ENCODE data around the gene HAND2. TPM values are rescaled to one million over a fixed set of nuclear protein-coding genes. Genes with fewer than 3 reads are reported as not detected.

Gene HAND2
- total RNA-seq, 2 donors from 2014 or later: 7.3 to 11.4 TPM

DNA sequence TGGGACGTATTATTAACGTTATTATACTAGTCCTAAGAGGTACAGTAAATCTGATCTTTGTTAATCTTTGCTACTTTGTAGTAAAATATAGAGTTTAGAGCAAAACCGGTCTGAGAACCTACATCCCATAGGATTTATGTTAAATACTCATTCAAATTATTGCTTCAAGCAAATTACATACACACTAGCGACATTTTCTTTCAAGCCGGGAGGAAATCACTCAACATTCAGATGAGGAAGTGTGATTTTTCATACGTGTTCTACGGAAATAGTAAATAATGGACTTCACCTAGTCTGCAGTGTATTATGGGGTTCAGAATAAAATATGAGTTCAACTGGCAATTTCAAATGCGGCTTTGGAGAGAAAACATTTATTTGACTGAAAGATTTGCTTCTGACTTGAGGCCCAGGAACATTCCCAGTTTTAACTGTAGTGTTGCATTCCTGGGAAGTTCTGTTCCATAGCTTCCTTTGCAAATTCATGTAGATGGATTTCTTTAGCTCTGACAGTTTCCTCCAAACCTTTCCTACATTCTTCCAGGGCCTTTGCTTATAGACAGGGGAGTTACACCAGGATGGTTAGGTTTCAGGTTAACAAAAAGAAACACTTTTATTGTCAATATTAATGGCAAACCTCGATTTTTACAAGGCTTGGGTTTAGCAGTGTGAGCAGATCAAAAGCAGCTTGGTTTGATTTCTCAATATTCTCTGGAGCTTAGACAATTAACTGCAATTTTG, 5.3 kb upstream of the HAND2 start:
- intact Hi-C loops (cut with DNase I): no loop called here
- peaks cover 0 to 14% of the 10 kb centered on the region in 2 donors for H3K27me3 ChIP-seq

DNA sequence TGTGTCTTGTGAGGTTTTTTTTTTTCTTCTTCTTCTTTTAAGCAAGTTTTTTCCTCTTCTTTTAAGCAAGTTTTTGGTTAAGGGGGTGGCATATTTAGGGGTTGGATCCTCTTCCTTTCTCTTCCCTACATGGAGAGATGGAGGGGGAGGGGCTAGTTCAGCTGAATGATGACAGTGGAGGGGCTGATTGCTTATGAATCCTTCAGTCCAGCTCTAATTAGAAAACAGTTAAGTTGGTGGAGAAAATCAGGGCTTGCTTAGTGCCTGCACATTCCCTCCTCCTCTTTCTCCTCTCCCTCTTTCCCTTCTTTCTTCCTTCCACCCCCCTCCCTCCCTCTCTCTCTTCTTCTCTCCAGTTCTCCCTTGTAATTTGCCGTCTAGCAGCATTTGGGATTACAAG, 4.4 kb upstream of the HAND2 start:
- intact Hi-C loops (cut with DNase I): no loop called here
- peak in 1 of 3 donors; percentile 13 for TF ChIP-seq POLR2A (IDR thresholded peaks at IDR 0.05)
- TF ChIP-seq, protein P1, sequence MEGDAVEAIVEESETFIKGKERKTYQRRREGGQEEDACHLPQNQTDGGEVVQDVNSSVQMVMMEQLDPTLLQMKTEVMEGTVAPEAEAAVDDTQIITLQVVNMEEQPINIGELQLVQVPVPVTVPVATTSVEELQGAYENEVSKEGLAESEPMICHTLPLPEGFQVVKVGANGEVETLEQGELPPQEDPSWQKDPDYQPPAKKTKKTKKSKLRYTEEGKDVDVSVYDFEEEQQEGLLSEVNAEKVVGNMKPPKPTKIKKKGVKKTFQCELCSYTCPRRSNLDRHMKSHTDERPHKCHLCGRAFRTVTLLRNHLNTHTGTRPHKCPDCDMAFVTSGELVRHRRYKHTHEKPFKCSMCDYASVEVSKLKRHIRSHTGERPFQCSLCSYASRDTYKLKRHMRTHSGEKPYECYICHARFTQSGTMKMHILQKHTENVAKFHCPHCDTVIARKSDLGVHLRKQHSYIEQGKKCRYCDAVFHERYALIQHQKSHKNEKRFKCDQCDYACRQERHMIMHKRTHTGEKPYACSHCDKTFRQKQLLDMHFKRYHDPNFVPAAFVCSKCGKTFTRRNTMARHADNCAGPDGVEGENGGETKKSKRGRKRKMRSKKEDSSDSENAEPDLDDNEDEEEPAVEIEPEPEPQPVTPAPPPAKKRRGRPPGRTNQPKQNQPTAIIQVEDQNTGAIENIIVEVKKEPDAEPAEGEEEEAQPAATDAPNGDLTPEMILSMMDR (IDR thresholded peaks at IDR 0.05): no peak
- ATAC-seq: no peak

More for the DNA sequence above, 5.3 kb upstream of the HAND2 start:
- ATAC-seq (no peak), DNase-seq (no peak)
- Histone ChIP-seq H3K4me3 (no peak overlapping the region), H3K9me3 (peaks cover 0 to 5% (median 0%) of the 10 kb centered on the region in 3 donors), H3K36me3 (replicated peaks in 1 of 2; ENCODE audit: insufficient read depth in 1 of 2, low read depth in 2 of 2) (no peaks in the 10 kb centered on the region), H3K4me1 (peaks cover 19% of the 10 kb centered on the region), H3K27ac (no peak overlapping the region)
- 55 to 60% methylated on average over 9 of the region's 9 CpGs for WGBS, 2 donors
- TF ChIP-seq, protein P1 (IDR thresholded peaks at IDR 0.05): no peak
- no peak for TF ChIP-seq POLR2A (IDR thresholded peaks at IDR 0.05)

DNA sequence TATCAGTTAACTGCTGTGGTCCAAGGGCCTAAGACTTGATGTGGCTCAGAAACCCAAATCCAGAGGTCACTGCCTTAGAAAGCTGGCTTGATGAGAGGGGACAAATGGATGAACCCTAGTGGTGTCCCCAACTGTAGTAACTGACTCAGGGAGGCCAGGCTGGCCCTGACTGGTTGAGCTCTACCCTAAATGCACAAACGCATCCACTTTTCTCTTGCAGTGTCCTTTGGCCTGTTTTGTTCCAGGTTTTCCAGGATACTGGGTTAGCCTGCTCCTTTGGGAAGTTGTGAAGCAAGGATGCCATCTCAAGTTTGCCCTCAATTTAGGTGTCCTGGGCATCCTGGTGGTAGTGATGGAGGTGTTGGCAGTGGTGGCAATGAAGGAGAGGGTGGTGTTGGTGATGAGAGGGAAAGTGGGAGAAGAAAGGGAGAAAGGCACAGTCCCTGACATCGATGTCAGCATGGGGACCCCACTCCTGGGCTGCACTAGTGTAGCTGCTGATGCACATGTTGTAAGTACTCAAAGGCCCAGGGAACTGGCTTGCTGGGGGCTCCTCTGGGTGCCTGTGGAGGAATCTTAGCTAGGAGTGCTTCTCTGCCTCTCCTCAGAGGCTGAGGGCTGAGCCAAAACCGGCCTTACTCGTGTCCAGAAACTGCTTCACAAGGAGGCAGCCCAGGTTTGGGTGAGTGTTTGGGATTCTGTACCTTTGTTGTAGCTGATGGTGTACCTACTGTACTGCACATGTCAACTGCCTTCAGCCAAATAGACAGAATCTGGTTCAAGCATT, 2.9 kb upstream of the HAND2 start:
- no peaks in the 10 kb centered on the region for H3K9me3 ChIP-seq
- intact Hi-C loops (cut with DNase I): no loop called here
- peaks cover 0 to 26% of the 10 kb centered on the region in 2 donors for H3K27me3 ChIP-seq
- peaks cover 19% of the 10 kb centered on the region for H3K4me1 ChIP-seq
- TF ChIP-seq POLR2A (IDR thresholded peaks at IDR 0.05): no peak
- TF ChIP-seq, protein P1 (IDR thresholded peaks at IDR 0.05): no peak
- ATAC-seq: no peak
- DNase-seq: no peak
- no peak overlapping the region for H3K27ac ChIP-seq
- 41 to 58% methylated on average over 4 of the region's 4 CpGs for WGBS, 2 donors
- H3K36me3 ChIP-seq (replicated peaks in 1 of 2; ENCODE audit: insufficient read depth in 1 of 2, low read depth in 2 of 2): no peaks in the 10 kb centered on the region
- H3K4me3 ChIP-seq: no peak overlapping the region

More for the DNA sequence above, 4.4 kb upstream of the HAND2 start:
- Histone ChIP-seq H3K4me1 (peaks cover 28% of the 10 kb centered on the region), H3K27me3 (peaks cover 0 to 20% of the 10 kb centered on the region in 2 donors), H3K36me3 (replicated peaks in 1 of 2; ENCODE audit: insufficient read depth in 1 of 2, low read depth in 2 of 2) (no peaks in the 10 kb centered on the region), H3K4me3 (no peak overlapping the region), H3K9me3 (peaks cover 0 to 2% (median 0%) of the 10 kb centered on the region in 3 donors), H3K27ac (no peak overlapping the region)
- 51 to 67% methylated on average over 1 of the region's 1 CpG for WGBS, 2 donors
- no peak for DNase-seq

DNA sequence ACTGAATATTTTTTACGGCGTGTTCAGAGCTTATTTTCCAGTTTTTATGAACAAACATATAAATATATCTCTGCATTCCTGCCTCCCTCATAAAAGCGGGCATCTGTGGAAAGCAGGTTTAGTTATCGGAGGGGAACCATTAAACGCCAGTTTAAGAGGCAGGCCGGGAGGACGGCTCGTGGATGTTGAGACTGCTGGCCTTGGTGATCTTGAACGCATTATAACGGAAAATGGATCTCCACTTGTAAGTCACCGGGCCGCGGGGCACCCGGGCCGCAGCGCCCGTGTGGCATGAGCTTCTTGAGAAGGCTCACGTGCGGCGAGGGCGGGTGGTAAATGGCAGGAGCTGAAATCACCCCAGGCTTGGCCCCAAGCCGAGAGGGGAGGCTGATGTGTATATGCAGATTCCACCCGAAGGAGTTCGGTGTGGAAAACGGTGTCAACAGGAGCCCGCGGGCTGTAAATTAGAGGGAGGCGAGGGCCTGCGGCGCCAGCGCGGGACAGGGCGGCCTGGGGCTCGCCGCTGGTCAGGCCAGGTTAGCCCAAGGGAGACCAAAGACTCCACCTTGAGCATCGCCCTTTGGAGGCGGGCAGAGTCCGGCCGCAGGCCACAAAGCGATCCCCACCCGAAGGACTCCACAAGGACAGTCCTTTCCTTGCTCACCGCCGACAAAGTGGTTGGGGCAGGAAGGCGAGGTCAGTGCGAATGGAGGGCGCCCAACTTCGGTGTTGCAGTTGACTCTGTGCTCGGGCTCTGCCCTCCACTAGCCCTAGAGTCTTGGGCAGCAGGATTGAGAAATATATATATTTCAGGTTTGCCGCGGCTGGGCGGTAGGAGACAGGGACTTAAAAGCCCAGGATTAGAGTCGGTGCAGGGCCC, 1.3 kb upstream of the HAND2 start:
- TF ChIP-seq, protein P1 (IDR thresholded peaks at IDR 0.05): no peak
- ATAC-seq (no peak), DNase-seq (no peak)
- Histone ChIP-seq H3K27me3 (peaks cover 0 to 26% of the 10 kb centered on the region in 2 donors), H3K27ac (peak overlapping the region in 1 of 4 donors; percentile 75), H3K36me3 (replicated peaks in 1 of 2; ENCODE audit: insufficient read depth in 1 of 2, low read depth in 2 of 2) (no peaks in the 10 kb centered on the region), H3K4me3 (no peak overlapping the region), H3K9me3 (no peaks in the 10 kb centered on the region), H3K4me1 (peaks cover 19% of the 10 kb centered on the region)
- intact Hi-C loops (cut with DNase I): no loop called here
- WGBS, 2 donors: 22 to 24% methylated on average over 45 to 46 of the region's 52 CpGs

Data from body of pancreas (tissue), 4 donors.